ENCODE results near the gene PIAS4. TPM values are rescaled to one million over a fixed set of nuclear protein-coding genes. Genes with fewer than 3 reads are reported as not detected.

Gene PIAS4
- total RNA-seq, 2 experiments from 2014 or later: 32.9 to 34.7 TPM

DNA sequence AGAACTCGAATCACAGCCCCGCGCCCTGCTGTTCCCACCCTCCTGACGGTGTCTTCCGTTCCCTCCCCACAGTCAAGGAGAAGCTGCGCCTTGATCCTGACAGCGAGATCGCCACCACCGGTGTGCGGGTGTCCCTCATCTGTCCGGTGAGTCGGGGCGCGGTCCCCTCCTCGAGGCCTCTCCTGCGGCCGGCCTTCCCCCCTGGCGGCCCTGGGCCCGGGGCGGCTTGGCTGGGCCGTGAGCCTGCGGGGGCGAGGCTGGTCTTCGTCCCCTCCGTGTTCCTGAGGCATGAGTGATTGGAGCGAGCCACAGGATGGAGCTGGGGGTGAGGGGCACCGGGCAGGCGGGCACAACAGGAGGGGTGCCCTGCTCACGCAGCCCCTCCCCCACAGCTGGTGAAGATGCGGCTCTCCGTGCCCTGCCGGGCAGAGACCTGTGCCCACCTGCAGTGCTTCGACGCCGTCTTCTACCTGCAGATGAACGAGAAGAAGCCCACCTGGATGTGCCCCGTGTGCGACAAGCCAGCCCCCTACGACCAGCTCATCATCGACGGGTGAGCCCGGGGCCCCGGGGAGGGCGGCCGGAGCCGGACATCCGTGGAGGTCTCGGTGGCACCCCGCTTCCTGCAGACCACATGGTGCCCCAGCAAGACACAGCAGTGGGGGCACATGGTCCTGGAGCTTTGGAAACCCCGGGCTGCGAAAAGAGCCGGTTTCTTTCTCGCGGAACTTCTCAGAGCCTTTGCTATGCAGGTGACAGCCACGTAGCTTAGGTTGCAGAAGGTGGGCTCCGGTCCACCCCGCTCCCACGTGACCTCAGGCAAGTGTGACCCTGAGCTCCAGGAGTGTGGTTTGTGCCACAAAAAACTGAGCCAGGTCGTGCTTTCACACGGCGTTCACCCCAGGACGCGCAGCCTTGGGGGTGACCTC is 25.8 kb downstream of the PIAS4 start:
- ChIA-PET CTCF (no interaction called here), POLR2A (no interaction called here)

DNA sequence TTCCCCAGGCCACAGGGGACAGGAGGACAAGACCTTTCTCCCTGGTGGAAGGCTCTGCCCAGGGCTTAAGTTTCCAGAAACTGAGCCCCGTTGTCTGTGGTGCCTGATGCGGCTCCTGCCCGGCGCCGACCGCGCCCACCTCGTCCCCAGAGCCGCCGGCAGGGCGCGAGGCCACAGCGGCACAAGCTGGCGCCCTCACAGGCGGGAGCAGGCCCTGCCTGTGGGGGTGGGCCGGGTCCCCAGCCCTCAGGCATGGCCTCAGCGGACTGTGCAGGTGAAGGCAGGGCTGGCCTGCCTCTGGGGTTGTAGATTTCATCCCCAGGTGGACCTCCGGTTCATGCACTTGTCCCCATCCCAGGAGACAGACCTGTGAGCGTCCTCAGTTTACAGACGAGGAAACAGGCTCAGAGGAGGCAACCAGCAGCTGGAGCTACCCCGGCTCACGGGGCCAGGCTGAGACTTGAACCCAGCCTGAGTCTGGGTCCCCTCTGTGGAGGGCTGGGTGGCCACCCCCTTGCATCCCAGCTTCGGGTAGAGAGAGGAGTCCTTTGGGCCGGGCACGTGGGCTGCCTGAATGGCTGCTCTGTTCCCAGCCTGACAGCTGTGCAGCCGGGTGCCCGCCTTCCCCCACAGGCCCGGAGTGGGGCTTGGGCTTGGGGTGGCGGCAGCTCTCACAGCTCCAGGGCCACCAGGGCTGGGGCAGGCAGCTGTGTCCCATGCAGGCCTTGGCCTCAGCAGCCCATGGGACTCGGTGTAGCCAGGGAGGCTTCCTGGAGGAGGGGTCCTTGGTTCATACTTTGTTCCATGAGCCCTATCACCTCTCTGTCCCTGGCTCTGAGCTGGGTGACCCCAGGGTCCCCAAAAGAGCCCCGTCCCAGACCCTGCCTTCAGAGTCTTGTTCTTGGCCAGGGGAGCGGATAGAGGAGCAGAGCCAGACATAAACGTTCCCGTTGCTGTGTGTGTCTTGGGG is 26.8 kb downstream of the PIAS4 start:
- ChIA-PET CTCF (no interaction called here), POLR2A (no interaction called here)

DNA sequence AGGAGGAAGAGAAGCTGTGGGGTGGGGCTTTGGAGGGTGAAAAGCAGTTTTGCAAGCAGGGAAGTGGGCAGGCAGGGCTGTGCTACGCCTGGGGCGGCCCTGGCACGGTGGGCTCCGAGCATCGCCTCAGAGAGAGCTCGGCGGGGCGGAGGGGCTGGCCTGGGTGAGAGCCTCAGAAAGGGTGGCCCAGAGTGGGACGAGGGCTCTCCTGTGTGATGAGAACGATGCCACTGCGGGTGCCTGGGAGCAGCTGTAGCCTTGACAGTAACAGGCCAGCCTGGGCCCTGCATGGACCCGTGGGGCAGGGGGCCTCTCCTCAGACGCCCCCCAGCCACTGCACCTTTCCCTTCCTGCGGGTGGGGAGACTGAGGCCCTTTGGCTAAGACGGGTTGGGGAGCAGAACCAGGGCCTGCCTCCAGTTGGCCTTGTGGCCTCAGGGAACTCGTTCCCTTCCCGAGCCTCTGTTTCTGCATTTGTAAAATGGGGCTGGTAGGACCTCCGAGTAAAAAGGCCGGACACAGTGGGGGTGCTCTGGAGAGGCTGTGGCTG is 27.6 kb downstream of the PIAS4 start:
- CTCF ChIA-PET: no interaction called here
- POLR2A ChIA-PET: no interaction called here

DNA sequence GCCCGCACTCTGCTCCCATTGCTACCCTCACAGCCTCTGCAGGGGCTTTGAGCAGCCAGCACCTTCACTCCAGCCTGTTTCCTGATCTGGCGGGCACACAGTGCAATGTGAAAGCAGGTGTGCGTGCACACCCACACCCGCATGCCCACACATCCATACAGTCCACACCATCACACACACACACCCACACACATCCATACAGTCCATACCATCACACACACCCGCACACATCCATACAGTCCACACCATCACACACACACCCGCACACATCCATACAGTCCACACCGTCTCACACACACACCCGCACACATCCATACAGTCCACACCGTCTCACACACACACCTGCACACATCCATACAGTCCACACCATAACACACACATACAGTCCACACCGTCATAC is 28.0 kb downstream of the PIAS4 start:
- POLR2A ChIA-PET: no interaction called here

GRCh38 chr19:4036576-4037300 is 29.2 kb downstream of the PIAS4 start:
- CTCF ChIA-PET: no interaction called here
- POLR2A ChIA-PET: no interaction called here

More for the DNA sequence above, 28.0 kb downstream of the PIAS4 start:
- CTCF ChIA-PET: no interaction called here

DNA sequence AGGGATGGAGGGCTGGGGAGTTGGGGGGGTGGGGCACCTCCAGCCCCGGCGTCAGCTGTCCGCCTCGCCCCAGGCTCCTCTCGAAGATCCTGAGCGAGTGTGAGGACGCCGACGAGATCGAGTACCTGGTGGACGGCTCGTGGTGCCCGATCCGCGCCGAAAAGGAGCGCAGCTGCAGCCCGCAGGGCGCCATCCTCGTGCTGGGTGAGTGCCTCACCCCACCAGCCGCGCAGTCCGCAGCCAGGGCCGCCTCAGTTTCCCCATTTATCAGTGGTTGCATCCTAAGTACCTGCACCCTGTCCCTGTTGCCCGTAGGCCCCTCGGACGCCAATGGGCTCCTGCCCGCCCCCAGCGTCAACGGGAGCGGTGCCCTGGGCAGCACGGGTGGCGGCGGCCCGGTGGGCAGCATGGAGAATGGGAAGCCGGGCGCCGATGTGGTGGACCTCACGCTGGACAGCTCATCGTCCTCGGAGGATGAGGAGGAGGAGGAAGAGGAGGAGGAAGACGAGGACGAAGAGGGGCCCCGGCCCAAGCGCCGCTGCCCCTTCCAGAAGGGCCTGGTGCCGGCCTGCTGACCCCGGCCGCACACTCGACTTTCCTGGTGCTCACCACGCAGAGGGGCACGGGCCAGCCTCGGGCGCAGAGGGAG is 29.9 kb downstream of the PIAS4 start:
- POLR2A ChIA-PET: no interaction called here

GRCh38 chr19:4038057-4038456 is 30.5 kb downstream of the PIAS4 start:
- ChIA-PET CTCF (no interaction called here), POLR2A (no interaction called here)

More for the DNA sequence above, 29.9 kb downstream of the PIAS4 start:
- CTCF ChIA-PET: no interaction called here

- POLR2A ChIA-PET: no interaction called here
Measured at GRCh38 chr19:4038661-4039423, 31.3 kb downstream of the PIAS4 start.

GRCh38 chr19:4042064-4042730 is 34.7 kb downstream of the PIAS4 start:
- POLR2A ChIA-PET: no interaction called here
- CTCF ChIA-PET: no interaction called here

More at GRCh38 chr19:4038661-4039423, 31.3 kb downstream of the PIAS4 start:
- CTCF ChIA-PET: no interaction called here

DNA sequence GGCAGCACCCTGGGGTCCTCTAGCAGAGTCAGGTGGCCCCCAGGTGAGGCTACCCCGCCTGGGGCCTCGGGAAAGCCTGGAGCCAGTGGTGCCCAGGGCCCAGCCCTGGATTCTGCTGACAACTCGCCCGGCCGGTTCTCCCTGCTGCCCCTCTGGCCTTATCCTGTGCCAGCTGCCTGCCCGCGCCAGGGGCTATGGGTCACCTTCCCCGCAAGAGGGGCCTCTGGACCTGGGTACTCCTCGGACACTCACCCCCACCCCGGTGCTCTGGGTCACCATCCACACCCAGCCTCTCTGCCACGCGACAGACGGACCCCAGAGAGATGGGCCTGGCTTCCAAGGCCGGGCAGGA is 35.2 kb downstream of the PIAS4 start:
- CTCF ChIA-PET: no interaction called here
- POLR2A ChIA-PET: no interaction called here

DNA sequence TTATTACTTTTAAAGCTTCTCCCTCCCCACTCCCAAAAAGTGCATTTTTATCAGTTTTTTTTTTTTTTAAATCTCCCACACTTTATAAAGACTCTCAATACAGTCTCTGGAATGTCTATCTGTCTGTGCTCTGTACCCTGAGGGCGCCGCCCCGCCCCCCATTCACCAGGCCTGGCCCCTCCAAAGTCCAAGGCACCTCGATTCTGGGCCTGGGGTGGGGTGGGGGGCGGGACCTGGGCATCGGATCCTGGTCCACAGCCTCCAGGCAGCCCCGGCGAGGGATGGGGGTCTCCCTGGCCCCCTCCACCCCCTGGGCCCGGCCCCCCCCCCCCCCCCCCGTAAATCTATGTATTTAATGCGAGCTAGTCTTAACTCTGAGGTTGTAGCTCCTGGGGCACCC is 35.9 kb downstream of the PIAS4 start:
- CTCF ChIA-PET: no interaction called here
- POLR2A ChIA-PET: no interaction called here

- POLR2A ChIA-PET: no interaction called here
- CTCF ChIA-PET: interaction anchor here (0.7 kb wide), 1 partner anchor 552 kb away, joined by 3 read pairs; no protein-coding TSS in a partner anchor
Measured at GRCh38 chr19:4043966-4044715, 36.6 kb downstream of the PIAS4 start.

DNA sequence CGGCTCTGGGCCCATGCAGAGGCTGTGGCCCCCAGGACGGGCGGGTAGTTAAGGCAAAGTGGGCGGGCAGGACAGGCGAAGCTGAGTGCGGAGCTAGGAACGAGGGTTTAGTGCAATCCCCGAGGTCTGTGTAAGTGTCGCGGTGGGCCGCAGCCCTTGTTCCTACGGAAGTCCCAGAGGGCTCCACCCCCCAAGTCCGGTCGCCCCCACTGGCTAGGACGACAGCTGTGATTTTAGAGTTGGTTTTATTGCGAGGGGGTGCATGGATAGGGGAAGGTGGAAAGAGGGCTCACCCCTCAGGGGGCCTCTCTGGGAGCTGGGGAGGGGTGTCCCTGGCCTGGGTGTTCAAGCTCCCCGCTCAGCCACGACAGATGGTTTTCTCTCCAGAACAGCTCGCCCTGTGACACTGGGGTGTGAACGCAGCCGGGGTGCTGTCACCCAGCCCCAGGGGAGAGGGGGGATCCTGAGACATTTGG is 37.5 kb downstream of the PIAS4 start:
- CTCF ChIA-PET: interaction anchor here (0.7 kb wide), 1 partner anchor 551 kb away, joined by 3 read pairs; no protein-coding TSS in a partner anchor
- POLR2A ChIA-PET: no interaction called here

- ChIA-PET POLR2A (no interaction called here), CTCF (no interaction called here)
Measured at GRCh38 chr19:4045597-4046361, 38.2 kb downstream of the PIAS4 start.

DNA sequence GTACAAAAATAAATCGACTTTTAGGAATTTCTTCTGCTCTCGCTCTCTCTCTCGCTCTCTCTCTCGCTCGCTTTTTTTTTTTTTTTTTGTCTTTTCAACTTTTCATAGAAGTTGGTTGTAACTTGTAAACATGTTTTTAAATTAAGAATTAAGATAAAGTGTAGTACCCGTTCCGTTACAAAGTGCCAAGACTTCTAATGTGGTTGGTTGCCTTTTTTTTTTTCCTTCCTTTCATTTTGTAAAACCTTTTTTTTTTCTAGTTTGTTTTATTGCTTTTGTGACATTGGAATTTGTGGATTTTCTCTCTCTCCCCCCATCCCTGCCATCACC is 38.8 kb downstream of the PIAS4 start:
- CTCF ChIA-PET: no interaction called here
- POLR2A ChIA-PET: no interaction called here

DNA sequence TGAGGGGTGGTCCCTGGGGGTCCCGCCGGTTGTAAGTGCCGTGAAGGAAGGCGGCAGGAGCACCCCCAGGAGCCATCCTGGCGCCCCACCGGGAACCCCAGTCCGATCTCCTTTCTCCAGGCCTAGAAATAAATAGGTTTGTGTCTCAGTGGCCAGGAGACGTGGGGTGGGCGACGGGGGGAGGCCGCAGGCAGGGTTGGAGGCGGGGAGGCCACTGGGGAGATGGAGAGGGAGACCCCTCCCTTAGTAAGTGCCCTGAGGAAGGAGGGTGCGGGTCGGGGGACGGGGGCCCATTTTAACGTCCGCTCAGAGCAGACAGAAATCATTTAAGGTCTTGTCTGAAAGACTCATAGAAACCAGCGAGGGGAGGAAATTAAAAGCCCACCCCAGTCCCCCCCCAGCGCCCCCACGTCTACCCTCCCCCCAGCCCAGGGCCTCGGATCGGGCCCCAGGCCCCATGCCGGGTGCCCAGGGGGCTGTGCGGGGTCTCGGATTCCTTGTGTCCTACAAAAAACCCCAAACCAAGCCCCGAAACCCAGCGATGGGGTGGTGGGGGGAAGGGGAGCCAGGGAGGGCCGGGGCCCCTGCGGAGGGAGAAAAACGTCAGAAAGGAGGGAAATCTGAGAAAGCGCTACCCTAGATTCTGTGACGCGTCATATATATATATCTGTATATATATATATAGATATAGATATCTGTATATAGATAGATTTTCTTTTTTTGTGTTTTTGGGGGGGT is 39.6 kb downstream of the PIAS4 start:
- POLR2A ChIA-PET: no interaction called here
- CTCF ChIA-PET: no interaction called here

All from activated CD8-positive, alpha-beta memory T cell treated with anti-CD3 and anti-CD28 coated beads for 36 hours (primary cell).